ENCODE measurements around the gene CREG1.

CREG1 gene

GRCh38 chr1:167507719-167508118, 45.8 kb downstream of the CREG1 start:
- no peak for DNase-seq (ENCODE audit: low read depth in 2 of 2)

- no peak for DNase-seq (ENCODE audit: low read depth in 2 of 2)
These were observed 49.1 kb downstream of the CREG1 start for GRCh38 chr1:167504467-167504827.

DNA sequence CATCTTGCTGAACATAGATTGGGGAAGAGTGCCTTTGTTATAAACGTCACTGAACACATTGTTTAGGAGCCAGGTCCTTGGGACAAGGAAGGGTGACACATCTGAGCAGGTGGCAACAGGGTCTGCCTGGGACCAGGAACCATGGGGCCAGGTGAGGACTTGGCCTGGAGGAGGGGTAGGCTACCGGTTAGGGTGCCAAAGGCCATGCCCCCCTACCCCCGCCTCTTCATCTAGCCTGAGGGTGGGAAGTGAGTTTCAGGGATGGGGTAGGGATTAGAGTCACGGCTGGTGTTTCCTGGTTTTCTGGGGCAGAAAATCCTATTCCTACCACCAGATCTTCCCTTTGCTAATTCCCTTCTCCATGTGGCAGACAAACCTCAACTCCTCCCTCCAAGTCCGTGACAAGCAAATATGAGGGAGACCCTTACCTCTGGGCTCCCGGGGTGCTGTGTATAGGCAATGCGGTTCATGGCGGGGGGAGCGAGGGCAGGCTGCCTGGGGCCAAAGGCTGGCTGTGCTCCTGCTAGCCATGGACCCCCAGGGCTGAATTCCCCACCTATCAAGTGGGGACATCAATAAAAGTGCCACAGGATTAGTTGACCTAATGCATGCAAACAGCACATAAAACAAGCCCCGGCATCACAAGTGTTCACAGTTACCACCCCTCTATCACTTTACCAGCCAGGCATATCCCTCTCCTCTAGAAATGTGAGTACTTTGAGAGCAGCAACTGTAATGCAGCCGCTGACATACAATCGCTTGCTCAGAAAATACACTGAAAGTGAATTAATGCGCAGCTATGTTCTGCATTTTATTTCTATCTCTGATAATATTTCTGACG, 49.7 kb downstream of the CREG1 start:
- DNase-seq (ENCODE audit: low read depth in 2 of 2), result no peak

GRCh38 chr1:167502719-167503462, 50.7 kb downstream of the CREG1 start:
- no peak for DNase-seq (ENCODE audit: low read depth in 2 of 2)

GRCh38 chr1:167502192-167502551, 51.4 kb downstream of the CREG1 start:
- no peak for DNase-seq (ENCODE audit: low read depth in 2 of 2)

DNA sequence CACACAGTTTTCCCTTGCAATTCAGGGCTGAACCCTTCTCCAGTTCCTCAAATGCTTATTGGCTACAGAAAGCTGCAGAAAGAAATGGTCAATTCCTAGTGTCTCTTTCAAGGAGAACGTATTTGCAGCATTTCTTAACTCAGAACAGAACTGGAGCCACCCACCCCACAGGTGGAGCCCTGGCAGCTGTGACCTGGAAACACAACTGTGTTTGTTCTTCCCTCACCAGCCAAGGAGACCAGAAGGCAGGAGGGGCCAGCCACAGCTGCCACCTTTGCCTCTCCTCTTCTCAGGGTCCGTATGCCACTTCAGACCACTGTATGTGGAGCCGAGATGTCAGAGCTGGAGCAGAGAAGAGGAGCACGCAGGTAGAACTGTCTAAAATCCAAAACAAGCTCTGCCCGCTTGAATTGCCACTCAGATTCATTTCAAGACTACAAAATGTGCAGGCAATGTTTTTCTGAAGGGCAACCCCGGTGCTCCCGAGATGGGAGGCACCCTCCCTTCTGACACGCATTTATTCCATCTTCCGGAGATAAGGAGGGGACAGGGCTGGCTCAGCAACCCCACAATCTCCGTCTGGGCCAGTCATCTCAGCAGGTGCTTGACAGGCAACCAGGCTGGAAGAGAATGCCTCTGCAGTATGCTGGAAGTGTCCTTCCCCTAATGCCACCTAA, 51.9 kb downstream of the CREG1 start:
- DNase-seq (ENCODE audit: low read depth in 2 of 2), result peak; percentile 48 to 56

GRCh38 chr1:167500283-167500860, 53.2 kb downstream of the CREG1 start:
- DNase-seq (ENCODE audit: low read depth in 2 of 2), result no peak

DNA sequence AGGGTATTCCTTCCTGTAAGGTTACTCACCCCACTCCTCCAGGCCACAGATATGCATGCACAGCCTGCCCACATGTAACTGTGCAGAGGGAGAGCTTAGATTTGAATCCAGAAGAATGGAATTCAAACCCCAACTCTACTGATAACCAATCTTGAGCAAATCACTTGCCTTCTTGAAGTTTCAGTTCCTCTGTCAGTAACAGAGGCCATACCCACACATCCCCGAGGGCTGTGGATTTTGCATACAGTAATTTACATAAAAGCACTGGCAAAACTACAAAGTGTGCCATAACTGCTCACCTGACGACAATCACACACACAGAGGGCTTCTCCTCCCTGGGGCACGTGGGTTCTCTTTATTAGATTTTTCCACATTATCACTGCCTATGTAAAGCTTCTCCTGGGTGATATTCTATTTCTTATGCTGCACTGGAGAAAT, 53.9 kb downstream of the CREG1 start:
- DNase-seq (ENCODE audit: low read depth in 2 of 2), result no peak

DNA sequence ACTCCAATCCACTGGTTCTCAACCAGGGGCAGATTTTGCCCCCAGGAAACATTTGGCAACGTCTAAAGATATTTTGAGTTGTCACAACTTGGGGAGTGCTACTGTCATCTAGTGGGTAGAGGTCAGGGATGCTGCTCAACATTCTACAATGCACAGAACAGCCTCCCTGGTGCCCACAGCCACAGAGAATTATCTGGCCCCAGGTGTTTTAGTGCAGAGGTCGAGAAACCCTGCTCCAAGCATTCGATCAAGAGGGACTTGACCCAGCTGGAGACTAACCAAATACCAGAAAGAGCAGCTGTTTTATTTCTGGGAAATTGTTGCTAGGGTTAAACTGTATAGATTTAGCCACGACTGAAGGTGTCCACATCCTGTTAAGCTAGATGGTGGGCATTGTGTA, 54.5 kb downstream of the CREG1 start:
- DNase-seq (ENCODE audit: low read depth in 2 of 2), result no peak

DNA sequence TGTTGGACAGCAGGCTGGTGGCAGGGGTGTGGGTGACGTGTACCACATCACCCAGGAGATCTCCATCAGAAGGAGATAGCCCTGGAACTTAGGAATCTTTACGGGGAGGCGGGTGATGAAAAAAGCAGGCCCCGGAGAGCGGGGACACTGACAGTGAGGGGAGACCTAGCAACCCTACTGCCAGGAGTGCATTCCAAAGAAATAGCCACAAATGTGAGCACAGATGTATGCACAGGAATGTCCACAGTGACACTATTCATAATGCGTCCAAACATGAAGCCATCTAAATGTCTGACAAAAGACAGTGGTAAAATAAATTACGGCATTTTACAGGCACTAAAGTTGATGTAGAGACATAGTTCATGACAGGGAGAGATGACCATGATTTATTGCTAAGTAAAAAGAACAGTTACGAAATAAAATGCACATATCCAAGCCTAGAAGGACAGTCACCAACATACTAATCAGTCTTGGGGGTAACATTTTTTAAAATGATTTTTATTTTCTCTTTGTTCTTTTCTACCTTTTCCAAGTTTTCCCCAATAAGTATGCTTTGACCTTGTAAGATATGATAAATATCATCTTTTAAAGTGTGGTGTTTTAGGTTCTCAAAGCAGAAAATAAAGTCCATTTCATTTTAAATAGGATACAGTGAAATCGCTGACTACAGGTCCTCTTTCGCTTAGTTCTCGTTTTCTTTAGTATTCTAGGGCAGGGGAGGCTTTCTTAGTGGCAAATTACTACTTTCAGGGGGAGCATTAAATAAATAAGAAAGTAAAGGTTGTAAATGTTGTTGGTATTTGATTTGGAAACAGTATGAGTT, 56.6 kb downstream of the CREG1 start:
- no peak for DNase-seq (ENCODE audit: low read depth in 2 of 2)

- DNase-seq (ENCODE audit: low read depth in 2 of 2), result no peak
These were observed 60.2 kb downstream of the CREG1 start for GRCh38 chr1:167493372-167493771.

DNA sequence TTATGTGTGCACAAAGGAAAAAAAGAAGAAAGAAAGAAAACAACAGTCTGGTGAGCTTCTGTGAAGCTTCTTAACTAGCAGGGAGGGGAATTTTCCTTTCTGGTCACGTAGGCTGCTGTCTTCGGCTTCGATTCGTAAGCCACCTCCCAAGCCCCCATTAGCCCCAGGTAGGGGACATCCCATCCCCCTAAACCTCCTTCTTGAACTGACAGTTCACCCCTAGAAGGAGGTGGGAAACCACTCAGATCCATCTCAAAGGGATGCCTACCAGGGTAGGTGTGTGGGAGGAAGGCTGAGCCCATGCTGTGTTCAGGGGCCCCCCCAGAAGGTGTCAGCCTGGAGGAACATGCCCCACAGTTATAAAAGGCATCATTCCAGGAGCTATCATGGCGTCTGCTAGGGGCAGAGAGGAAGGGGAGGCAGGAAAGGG, 61.1 kb downstream of the CREG1 start:
- DNase-seq (ENCODE audit: low read depth in 2 of 2), result peak in 1 of 2 experiments; percentile 27

DNA sequence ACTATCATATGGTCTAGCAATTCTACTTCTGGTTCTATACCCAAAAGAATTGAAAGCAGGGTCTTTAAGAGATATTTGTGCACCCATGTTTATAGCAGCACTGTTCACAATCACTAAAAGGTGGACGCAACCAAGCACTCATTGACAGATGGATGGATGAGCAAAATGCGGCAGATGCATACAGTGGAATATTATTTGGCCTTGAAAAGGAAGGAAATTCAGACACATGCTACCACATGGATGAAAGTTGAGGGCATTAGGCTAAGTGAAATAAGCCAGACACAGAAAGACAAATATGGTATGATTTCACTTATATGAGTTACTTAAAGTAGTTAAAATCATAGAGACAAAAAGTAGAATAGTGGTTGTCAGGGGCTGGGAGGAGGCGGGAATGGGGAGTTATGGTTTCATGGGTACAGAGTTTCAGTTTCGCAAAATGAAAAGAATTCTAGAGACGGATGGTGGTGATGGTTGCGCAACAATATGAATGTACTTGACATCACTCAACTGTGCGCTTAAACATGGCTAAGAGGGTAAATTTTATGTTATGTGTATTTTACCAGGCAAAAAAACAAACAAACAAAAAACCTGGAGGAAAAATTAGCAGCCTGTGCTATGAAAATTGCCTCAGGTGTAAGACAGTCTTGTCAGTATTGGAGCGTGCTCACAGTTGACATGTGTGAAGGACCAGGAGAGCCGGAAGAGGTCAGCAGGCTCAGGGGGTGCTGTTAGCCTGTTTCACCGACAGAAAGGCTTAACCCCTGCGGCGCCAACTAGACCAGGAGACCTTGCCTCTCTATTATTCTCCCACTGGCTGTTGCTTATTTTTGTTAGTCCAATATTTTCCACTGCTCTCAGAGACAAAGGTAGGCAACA, 61.7 kb downstream of the CREG1 start:
- DNase-seq (ENCODE audit: low read depth in 2 of 2), result no peak
